H1 (cell line): Measurements from ENCODE around the gene LBR. TPM values are rescaled to one million over a fixed set of nuclear protein-coding genes. Genes with fewer than 3 reads are reported as not detected.

ENCODE experiments used
- CTCF ChIA-PET: fragments of 300-600 bp; sonication (Branson Sonifier 250); formaldehyde crosslinking; loops from one replicate; lab custom pipeline; 2021; ENCODE audit not compliant: partially characterized antibody; lab: Charles Lee
- POLR2A ChIA-PET: fragments of 300-600 bp; sonication (Branson Sonifier 250); formaldehyde crosslinking; loops from one replicate; lab custom pipeline; 2021; ENCODE audit warnings: inconsistent platforms; ENCODE audit not compliant: partially characterized antibody; lab: Charles Lee
- DNase-seq, 2 experiments: peaks; one replicate each; pipeline versions ENCODE4 v3.0.0 to v3.0.0-alpha.2; 2010 to 2022; ENCODE audit warnings: low spot score in 2 of 2, low read depth in 1 of 2, mixed read lengths in 1 of 2
- FAIRE-seq: peaks from 2 replicates; lab custom pipeline; 2011; peaks lifted over from hg19 to GRCh38; lab: Jason Lieb, UNC
- H2AFZ ChIP-seq: 2 replicates; pipeline ENCODE4 v1.8.1; 2012; ENCODE audit warnings: low read length, inconsistent platforms
- H2AK5ac ChIP-seq: 2 replicates; pipeline ENCODE4 v1.6.1; 2013; ENCODE audit warnings: low read depth, low read length
- H2BK120ac ChIP-seq: replicated peaks from 2 replicates; pipeline ENCODE3; 2013; ENCODE audit warnings: low read depth, low read length, inconsistent platforms
- H2BK12ac ChIP-seq: 2 replicates; pipeline ENCODE4 v1.6.1; 2013; ENCODE audit warnings: low read depth, low read length
- H2BK15ac ChIP-seq: 2 replicates; pipeline ENCODE4 v1.6.1; 2013; ENCODE audit warnings: low read length
- H2BK20ac ChIP-seq: 2 replicates; pipeline ENCODE4 v1.6.1; 2013; ENCODE audit warnings: low read length
- H2BK5ac ChIP-seq: 2 replicates; pipeline ENCODE4 v1.6.1; 2013; ENCODE audit warnings: low read depth, low read length
- H3K14ac ChIP-seq: 2 replicates; pipeline ENCODE4 v1.6.1; 2013; ENCODE audit warnings: inconsistent platforms; ENCODE audit not compliant: insufficient read length
- H3K18ac ChIP-seq: 2 replicates; pipeline ENCODE4 v1.6.1; 2013; ENCODE audit warnings: low read length; ENCODE audit errors: extremely low read depth
- H3K23ac ChIP-seq: 2 replicates; pipeline ENCODE4 v1.6.1; 2013; ENCODE audit warnings: inconsistent platforms; ENCODE audit not compliant: insufficient read length
- H3K23me2 ChIP-seq: 2 replicates; pipeline ENCODE4 v1.6.1; 2013; ENCODE audit warnings: low read depth, low read length
- H3K27ac ChIP-seq: 2 replicates; pipeline ENCODE4 v1.6.1; 2011; ENCODE audit warnings: low read depth, low read length, inconsistent platforms
- H3K27me3 ChIP-seq, 4 experiments: replicated peaks in 1 of 4; 1 replicate in 1 of 4; 2 replicates in 3 of 4; pipeline versions ENCODE4 v1.6.1 to v1.8.1; 2011 to 2013; ENCODE audit warnings: low read length in 3 of 4, mild to moderate bottlenecking in 3 of 4, inconsistent platforms in 2 of 4, mixed read lengths in 2 of 4, moderate library complexity in 1 of 4; ENCODE audit not compliant: control insufficient read depth in 3 of 4, insufficient read depth in 3 of 4; ENCODE audit errors: extremely low read depth in 1 of 4
- H3K36me3 ChIP-seq, 4 experiments: 2 replicates each; pipeline versions ENCODE4 v1.6.1 to v1.8.1; 2011 to 2013; ENCODE audit warnings: mild to moderate bottlenecking in 4 of 4, low read length in 3 of 4, moderate library complexity in 2 of 4, control low read depth in 1 of 4, inconsistent platforms in 1 of 4; ENCODE audit not compliant: insufficient read depth in 4 of 4, control insufficient read depth in 2 of 4
- H3K4ac ChIP-seq: replicated peaks from 2 replicates; pipeline ENCODE3; 2013; ENCODE audit warnings: low read length, low read depth, mixed read lengths, inconsistent platforms; ENCODE audit not compliant: insufficient read length
- H3K4me1 ChIP-seq, 4 experiments: replicated peaks in 1 of 4; 1 replicate in 1 of 4; 2 replicates in 3 of 4; pipeline versions ENCODE4 v1.6.1 to v1.8.1; 2011 to 2013; ENCODE audit warnings: low read length in 3 of 4, inconsistent platforms in 2 of 4, mixed read lengths in 1 of 4; ENCODE audit not compliant: insufficient read depth in 4 of 4, control insufficient read depth in 3 of 4
- H3K4me2 ChIP-seq, 2 experiments: 2 replicates each; pipeline versions ENCODE4 v1.6.1 to v1.8.1; 2011 to 2013; ENCODE audit warnings: low read depth in 2 of 2, low read length in 2 of 2, control low read depth in 1 of 2, inconsistent platforms in 1 of 2, mild to moderate bottlenecking in 1 of 2; ENCODE audit not compliant: insufficient read depth in 1 of 2
- H3K4me3 ChIP-seq, 4 experiments: fragments of 200-600, 300-600 bp in 1 of 4; sonication (generic), shearing (Covaris generic), sonication (Bioruptor Twin) in 1 of 4; 2 replicates each; pipeline versions ENCODE4 v1.5.1 to v1.8.1; 2011 to 2016; ENCODE audit warnings: low read length in 4 of 4, low read depth in 3 of 4, control low read depth in 2 of 4, inconsistent platforms in 2 of 4, mild to moderate bottlenecking in 2 of 4, mixed read lengths in 1 of 4, moderate library complexity in 1 of 4; ENCODE audit not compliant: insufficient read depth in 2 of 4; ENCODE audit errors: extremely low read depth in 1 of 4
- H3K56ac ChIP-seq: replicated peaks from 2 replicates; pipeline ENCODE3; 2013; ENCODE audit warnings: low read depth, mild to moderate bottlenecking, mixed read lengths, low read length, inconsistent platforms; ENCODE audit not compliant: insufficient read length
- H3K79me1 ChIP-seq: 2 replicates; pipeline ENCODE4 v1.6.1; 2013; ENCODE audit warnings: low read depth, low read length, control low read depth
- H3K79me2 ChIP-seq, 2 experiments: 2 replicates each; pipeline versions ENCODE4 v1.6.1 to v1.8.1; 2012 to 2013; ENCODE audit warnings: low read length in 2 of 2, mild to moderate bottlenecking in 2 of 2, inconsistent platforms in 1 of 2; ENCODE audit not compliant: insufficient read depth in 2 of 2, control insufficient read depth in 1 of 2
- H3K9ac ChIP-seq, 4 experiments: replicated peaks in 1 of 4; 1 replicate in 1 of 4; 2 replicates in 3 of 4; pipeline versions ENCODE4 v1.6.1 to v1.8.1; 2011 to 2013; ENCODE audit warnings: low read depth in 3 of 4, low read length in 3 of 4, control low read depth in 2 of 4, mild to moderate bottlenecking in 2 of 4, moderate library complexity in 2 of 4, inconsistent platforms in 1 of 4; ENCODE audit errors: extremely low read depth in 1 of 4
- H3K9me3 ChIP-seq, 2 experiments: 2 replicates each; pipeline versions ENCODE4 v1.6.1 to v1.8.1; 2012 to 2013; ENCODE audit warnings: mild to moderate bottlenecking in 2 of 2, moderate library complexity in 2 of 2, control low read depth in 1 of 2, inconsistent platforms in 1 of 2, low read depth in 1 of 2, low read length in 1 of 2, mixed read lengths in 1 of 2; ENCODE audit not compliant: insufficient read depth in 2 of 2
- H4K20me1 ChIP-seq, 2 experiments: replicated peaks in 1 of 2; 2 replicates each; pipeline versions ENCODE3 to v1.8.1; 2011 to 2013; ENCODE audit warnings: inconsistent platforms in 2 of 2, low read length in 2 of 2, mild to moderate bottlenecking in 1 of 2; ENCODE audit not compliant: insufficient read depth in 2 of 2, control insufficient read depth in 1 of 2
- H4K5ac ChIP-seq: 2 replicates; pipeline ENCODE4 v1.6.1; 2013; ENCODE audit warnings: low read length, low read depth, mixed read lengths, inconsistent platforms; ENCODE audit not compliant: insufficient read length
- H4K8ac ChIP-seq: 2 replicates; pipeline ENCODE4 v1.8.0; 2013; ENCODE audit warnings: mild to moderate bottlenecking, moderate library complexity, low read length, inconsistent platforms; ENCODE audit not compliant: insufficient read depth; ENCODE audit errors: extremely low read depth
- H4K91ac ChIP-seq: replicated peaks from 2 replicates; pipeline ENCODE3; 2013; ENCODE audit warnings: low read length, mixed read lengths, inconsistent platforms; ENCODE audit not compliant: insufficient read length
- CTCF ChIP-seq, 3 experiments: IDR thresholded peaks; 1 replicate in 2 of 3; 2 replicates in 1 of 3; pipeline versions ENCODE4 v1.5.1 to v1.6.1; 2011; ENCODE audit warnings: low read length in 3 of 3, mild to moderate bottlenecking in 3 of 3, inconsistent platforms in 2 of 3, low read depth in 1 of 3, moderate library complexity in 1 of 3; ENCODE audit not compliant: insufficient read depth in 1 of 3; ENCODE audit errors: control extremely low read depth in 1 of 3
- RAD21 ChIP-seq, 2 experiments: IDR thresholded peaks in 1 of 2; conservative IDR thresholded peaks in 1 of 2; 2 replicates each; pipeline ENCODE4 v1.6.1; 2011; ENCODE audit warnings: low read depth in 2 of 2, low read length in 2 of 2, improper control_type of control experiment in 1 of 2, inconsistent platforms in 1 of 2, mild to moderate bottlenecking in 1 of 2, moderate library complexity in 1 of 2
- RNF2 ChIP-seq: fragments of 200-900, 300-1000 bp; sonication (generic); IDR thresholded peaks from 2 replicates; pipeline ENCODE4 v1.7.1; 2016; ENCODE audit warnings: borderline replicate concordance, low read depth, mild to moderate bottlenecking, antibody characterized with exemption, low read length; ENCODE audit not compliant: poor library complexity, severe bottlenecking; ENCODE audit errors: missing control alignments
- WGBS, 2 experiments: shearing (Covaris generic) in 1 of 2; methylation state at CpG; one replicate each; pipeline versions ENCODE4 v1.1.6 to v1.1.7; 2013 to 2015; ENCODE audit warnings: low lambda C conversion rate in 2 of 2, mixed read lengths in 2 of 2, inconsistent platforms in 1 of 2, low coverage in 1 of 2, missing lambda C conversion rate in 1 of 2; ENCODE audit not compliant: insufficient replicate concordance in 2 of 2, insufficient coverage in 1 of 2, insufficient read length in 1 of 2; ENCODE audit errors: extremely low coverage in 1 of 2, missing lambda C conversion rate in 1 of 2; 5-methylcytosine and 5-hydroxymethylcytosine counted together
- polyA plus RNA-seq, 7 experiments: library from polyadenylated mRNA; depleted of rRNA in 3 of 7; stranded (reverse) in 5 of 7; unstranded in 2 of 7; fragments of >200 nt in 5 of 7; fragments of 200-250 nt in 2 of 7; gene quantifications; 1 replicate in 5 of 7; 2 replicates in 1 of 7; 4 replicates in 1 of 7; pipeline versions ENCODE4 v1.2.1 to v1.2.3, GENCODE V29; 2011 to 2013; ENCODE audit warnings: missing spikeins in 2 of 7, mixed read lengths in 2 of 7
- total RNA-seq: library from RNA; stranded (reverse); fragmentation: NEBNext Ultra II Directional; extraction: Animal tissue kit (Norgen Biotek cat#: 25700); gene quantifications from 2 replicates; pipeline ENCODE4 v1.2.1, GENCODE V29; 2021

The LBR gene
- total and polyA plus RNA-seq, 2 of the 8 experiments (the other 6 are each of a cell fraction or from before 2014, with no cell fraction given): 32.1 to 89.8 TPM

- H2BK5ac ChIP-seq: no peak overlapping the region
- H3K4me1 ChIP-seq: no peaks in the 10 kb centered on the region
- no peak overlapping the region for H4K5ac ChIP-seq
- no peak overlapping the region for H2BK15ac ChIP-seq
- no peak overlapping the region for H3K14ac ChIP-seq
- WGBS, 2 experiments: 84% methylated on average over 5 of the region's 5 CpGs; no CpG with 5 or more reads in 1 of the 2 experiments
- H3K79me1 ChIP-seq: no peaks in the 10 kb centered on the region
- H4K8ac ChIP-seq: no peak overlapping the region
- no peak overlapping the region for H2BK20ac ChIP-seq
- no peak overlapping the region for H3K4ac ChIP-seq
- H3K23ac ChIP-seq: no peak overlapping the region
- no peaks in the 10 kb centered on the region for H4K20me1 ChIP-seq
- no peaks in the 10 kb centered on the region; a peak in 1 of 7 replicates for H3K27me3 ChIP-seq
- ChIA-PET CTCF (interaction anchor here (0.9 to 1.6 kb wide), 4 partner anchors 17 to 49 kb away, joined by 3 to 7 read pairs (median 4); no protein-coding TSS in a partner anchor), POLR2A (no interaction called here)
- no peak overlapping the region for H2AFZ ChIP-seq
- H2BK120ac ChIP-seq: no peak overlapping the region
- peak; percentile 39 to 53; a peak in 3 of 4 replicates for TF ChIP-seq RAD21 (IDR thresholded peaks at IDR 0.05 in 1 of 2, conservative IDR thresholded peaks at IDR 0.05 in 1 of 2; ENCODE audit: low read depth in 2 of 2, low read length in 2 of 2)
- TF ChIP-seq RNF2: no peak
- TF ChIP-seq CTCF (IDR thresholded peaks at IDR 0.05; ENCODE audit: control extremely low read depth in 1 of 3, insufficient read depth in 1 of 3, low read depth in 1 of 3, low read length in 3 of 3): peak; percentile 58 to 67 (median 67)
- no peak overlapping the region for H2AK5ac ChIP-seq
- no peaks in the 10 kb centered on the region for H3K79me2 ChIP-seq
- H3K4me2 ChIP-seq: no peak overlapping the region
- H2BK12ac ChIP-seq: no peak overlapping the region
- H3K56ac ChIP-seq: no peak overlapping the region
- no peaks in the 10 kb centered on the region for H3K9me3 ChIP-seq
- no peaks in the 10 kb centered on the region for H3K36me3 ChIP-seq
- no peak overlapping the region for H3K27ac ChIP-seq
- DNase-seq: no peak
- no peak overlapping the region for H3K18ac ChIP-seq
- no peak for FAIRE-seq
- no peak overlapping the region for H3K9ac ChIP-seq
- no peaks in the 10 kb centered on the region for H3K23me2 ChIP-seq
- H4K91ac ChIP-seq: no peak overlapping the region
- no peak overlapping the region for H3K4me3 ChIP-seq
These were observed 10.0 kb upstream of the LBR start for GRCh38 chr1:225437710-225438437.
